Esophagus squamous epithelium (tissue), 5 donors: Measurements from ENCODE around the gene CNST. TPM values are rescaled to one million over a fixed set of nuclear protein-coding genes. Genes with fewer than 3 reads are reported as not detected.

Experiments used
- DNase-seq: peaks from one replicate; lab custom pipeline; 2025; lab: John Stamatoyannopoulos, UW
- H3K27ac ChIP-seq, 4 donors: fragments of 200-600 bp; sonication (generic); one replicate each; pipeline ENCODE4 v1.5.1; 2016 to 2019; ENCODE audit warnings: mild to moderate bottlenecking in 1 of 4
- H3K27me3 ChIP-seq, 4 donors: fragments of 200-600 bp; sonication (generic); 1 replicate in 3 of 4; 2 replicates in 1 of 4; pipeline versions ENCODE4 v1.5.1 to v1.6.0; 2017 to 2021; ENCODE audit warnings: antibody characterized with exemption in 1 of 4
- H3K36me3 ChIP-seq, 3 donors: fragments of 200-600 bp; sonication (generic); one replicate each; pipeline ENCODE4 v1.5.1; 2016 to 2019
- H3K4me1 ChIP-seq, 3 donors: fragments of 200-600 bp; sonication (generic); one replicate each; pipeline ENCODE4 v1.5.1; 2017 to 2019
- H3K4me3 ChIP-seq, 4 donors: fragments of 200-600 bp; sonication (generic); 1 replicate in 3 of 4; 2 replicates in 1 of 4; pipeline ENCODE4 v1.5.1; 2016 to 2019; ENCODE audit warnings: mild to moderate bottlenecking in 2 of 4, moderate library complexity in 1 of 4
- H3K9me3 ChIP-seq, 3 donors: fragments of 200-600 bp; sonication (generic); one replicate each; pipeline ENCODE4 v1.5.1; 2016 to 2019
- POLR2A ChIP-seq, 4 donors: fragments of 450-650 bp; IDR thresholded peaks; one replicate each; pipeline ENCODE4 v1.6.1; 2017; ENCODE audit warnings: antibody characterized with exemption in 4 of 4, mild to moderate bottlenecking in 4 of 4, moderate library complexity in 3 of 4
- WGBS, 2 donors: methylation state at CpG; one replicate each; pipeline ENCODE4 v1.1.5; 2018; 5-methylcytosine and 5-hydroxymethylcytosine counted together
- intact Hi-C: fragments of 100-400 bp; cut with DNase I; formaldehyde crosslinking; loops from one replicate; pipeline ENCODE4 v1.15.0; 2022
- total RNA-seq, 4 donors: library from RNA; depleted of rRNA; stranded (reverse); fragments of >200 nt; gene quantifications; one replicate each; pipeline ENCODE4 v1.1.0, GENCODE V29; 2016
- TF ChIP-seq, protein P1 (sequence below), 6 experiments: fragments of 450-650 bp in 4 of 6; fragments of 200-600 bp in 2 of 6; sonication (generic) in 2 of 6; IDR thresholded peaks; one replicate each; pipeline ENCODE4 v1.5.1; 2016 to 2019; ENCODE audit warnings: antibody characterized with exemption in 6 of 6, mild to moderate bottlenecking in 4 of 6, moderate library complexity in 4 of 6
- donor health status: DM: yes; HTN: yes; CAD: no.

The CNST gene
- total RNA-seq, 4 donors from 2014 or later: 7.5 to 31.5 (median 12.4) TPM

DNA sequence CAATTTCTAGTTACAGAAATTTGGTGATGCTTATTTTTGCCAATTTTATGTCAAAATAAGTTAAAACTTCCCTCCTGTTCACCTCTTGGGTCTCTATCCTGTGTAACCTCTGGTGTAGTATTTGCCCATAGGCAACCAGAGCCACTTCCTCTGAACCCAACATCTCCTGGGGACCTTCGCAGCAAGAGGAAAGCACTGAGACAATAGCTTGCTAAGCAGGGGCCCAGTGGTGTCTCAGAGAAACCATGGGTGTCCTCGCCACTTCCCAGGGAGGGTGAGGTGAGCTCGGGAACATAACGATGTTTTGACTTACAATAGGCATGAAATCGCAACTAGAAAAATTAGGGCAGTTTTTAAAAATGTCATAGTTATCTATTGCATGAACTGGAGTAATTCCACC, 101.5 kb downstream of the CNST start:
- Histone ChIP-seq H3K9me3 (no peaks in the 10 kb centered on the region), H3K4me3 (no peak overlapping the region), H3K36me3 (peaks cover 0 to 60% (median 6%) of the 10 kb centered on the region in 3 donors), H3K4me1 (no peaks in the 10 kb centered on the region), H3K27me3 (no peaks in the 10 kb centered on the region), H3K27ac (no peak overlapping the region)
- WGBS, 2 donors: 90 to 91% methylated on average over 5 of the region's 5 CpGs
- intact Hi-C loops: no loop called here
- TF ChIP-seq, protein P1, sequence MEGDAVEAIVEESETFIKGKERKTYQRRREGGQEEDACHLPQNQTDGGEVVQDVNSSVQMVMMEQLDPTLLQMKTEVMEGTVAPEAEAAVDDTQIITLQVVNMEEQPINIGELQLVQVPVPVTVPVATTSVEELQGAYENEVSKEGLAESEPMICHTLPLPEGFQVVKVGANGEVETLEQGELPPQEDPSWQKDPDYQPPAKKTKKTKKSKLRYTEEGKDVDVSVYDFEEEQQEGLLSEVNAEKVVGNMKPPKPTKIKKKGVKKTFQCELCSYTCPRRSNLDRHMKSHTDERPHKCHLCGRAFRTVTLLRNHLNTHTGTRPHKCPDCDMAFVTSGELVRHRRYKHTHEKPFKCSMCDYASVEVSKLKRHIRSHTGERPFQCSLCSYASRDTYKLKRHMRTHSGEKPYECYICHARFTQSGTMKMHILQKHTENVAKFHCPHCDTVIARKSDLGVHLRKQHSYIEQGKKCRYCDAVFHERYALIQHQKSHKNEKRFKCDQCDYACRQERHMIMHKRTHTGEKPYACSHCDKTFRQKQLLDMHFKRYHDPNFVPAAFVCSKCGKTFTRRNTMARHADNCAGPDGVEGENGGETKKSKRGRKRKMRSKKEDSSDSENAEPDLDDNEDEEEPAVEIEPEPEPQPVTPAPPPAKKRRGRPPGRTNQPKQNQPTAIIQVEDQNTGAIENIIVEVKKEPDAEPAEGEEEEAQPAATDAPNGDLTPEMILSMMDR (IDR thresholded peaks at IDR 0.05): no peak
- TF ChIP-seq POLR2A (IDR thresholded peaks at IDR 0.05): no peak
- no peak for DNase-seq

DNA sequence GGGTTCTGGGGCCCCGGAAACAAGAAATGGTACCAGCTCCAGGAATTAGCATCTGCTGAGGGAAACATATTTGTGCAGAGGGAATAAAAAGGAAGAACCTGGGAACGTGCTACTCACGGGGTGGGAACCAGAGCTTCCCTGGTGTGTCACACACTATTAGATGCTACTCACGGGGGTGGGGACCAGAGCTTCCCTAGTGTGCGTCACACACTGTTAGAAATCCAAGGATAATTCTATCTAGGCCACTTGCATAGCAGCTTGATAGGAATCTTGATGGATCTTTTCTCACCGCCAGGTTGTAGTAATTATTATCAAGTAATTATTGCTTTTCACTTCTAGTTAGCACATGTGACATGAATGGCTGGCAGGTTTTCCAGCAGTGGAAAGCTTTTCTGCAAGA, 103.4 kb downstream of the CNST start:
- H3K4me3 ChIP-seq: no peak overlapping the region
- H3K27me3 ChIP-seq: no peaks in the 10 kb centered on the region
- intact Hi-C loops: no loop called here
- H3K27ac ChIP-seq: no peak overlapping the region
- H3K36me3 ChIP-seq: peaks cover 0 to 52% (median 6%) of the 10 kb centered on the region in 3 donors
- H3K4me1 ChIP-seq: no peaks in the 10 kb centered on the region
- no peak for TF ChIP-seq POLR2A (IDR thresholded peaks at IDR 0.05)
- TF ChIP-seq, protein P1 (IDR thresholded peaks at IDR 0.05): no peak
- DNase-seq: no peak
- no peaks in the 10 kb centered on the region for H3K9me3 ChIP-seq
- 86 to 91% methylated on average over 6 of the region's 6 CpGs for WGBS, 2 donors

DNA sequence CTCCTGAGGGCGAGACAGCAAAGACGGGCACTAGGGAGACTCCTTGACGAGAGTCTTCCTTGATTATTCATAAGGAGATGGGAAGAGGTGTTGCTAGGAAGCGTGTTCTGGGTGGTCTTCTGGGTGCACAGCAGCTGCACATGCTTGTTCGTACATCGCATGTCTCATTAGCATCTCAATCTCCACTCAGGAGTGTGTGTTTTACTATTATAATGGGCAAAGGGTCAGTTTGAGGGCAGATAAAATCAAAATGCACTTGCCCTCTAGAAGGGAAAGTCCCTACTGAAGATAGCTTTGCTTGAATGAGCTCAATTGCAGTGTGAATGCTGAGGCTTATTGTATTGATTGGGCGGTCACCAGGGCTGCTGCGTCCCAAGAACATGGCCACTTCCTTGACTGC, 107.8 kb downstream of the CNST start:
- H3K27ac ChIP-seq: no peak overlapping the region
- WGBS, 2 donors: 88 to 91% methylated on average over 6 to 8 of the region's 8 CpGs
- no peaks in the 10 kb centered on the region for H3K27me3 ChIP-seq
- H3K4me3 ChIP-seq: no peak overlapping the region
- H3K36me3 ChIP-seq: peaks cover 0 to 17% (median 0%) of the 10 kb centered on the region in 3 donors
- no peaks in the 10 kb centered on the region for H3K4me1 ChIP-seq
- TF ChIP-seq, protein P1 (IDR thresholded peaks at IDR 0.05): no peak
- TF ChIP-seq POLR2A (IDR thresholded peaks at IDR 0.05): no peak
- no peak for DNase-seq
- intact Hi-C loops: no loop called here
- H3K9me3 ChIP-seq: no peaks in the 10 kb centered on the region

DNA sequence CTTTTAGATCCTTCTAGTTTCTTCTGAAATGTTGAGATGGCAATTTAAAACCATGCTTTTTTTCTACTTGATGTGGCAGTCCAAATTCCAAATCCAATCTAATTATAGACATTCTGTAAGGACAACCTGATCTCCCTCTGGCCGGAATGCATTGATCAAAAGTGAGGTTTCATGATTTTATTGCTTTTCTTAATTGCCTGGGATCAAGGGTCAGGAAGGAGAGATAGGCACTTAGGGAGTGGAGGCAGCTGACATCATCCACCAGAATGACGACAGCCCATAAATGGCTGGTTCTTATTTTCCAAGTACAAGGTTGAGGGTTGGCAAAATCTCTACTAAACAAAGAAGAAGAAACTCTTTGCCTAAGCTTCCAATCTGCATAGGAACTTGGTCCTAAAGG, 111.6 kb downstream of the CNST start:
- Histone ChIP-seq H3K36me3 (no peaks in the 10 kb centered on the region), H3K4me1 (peaks cover 0 to 13% (median 5%) of the 10 kb centered on the region in 3 donors), H3K27me3 (no peaks in the 10 kb centered on the region), H3K9me3 (no peaks in the 10 kb centered on the region), H3K4me3 (no peak overlapping the region), H3K27ac (no peak overlapping the region)
- intact Hi-C loops: no loop called here
- TF ChIP-seq POLR2A (IDR thresholded peaks at IDR 0.05): no peak
- TF ChIP-seq, protein P1 (IDR thresholded peaks at IDR 0.05): no peak
- 80 to 82% methylated on average over 2 of the region's 2 CpGs for WGBS, 2 donors
- no peak for DNase-seq

DNA sequence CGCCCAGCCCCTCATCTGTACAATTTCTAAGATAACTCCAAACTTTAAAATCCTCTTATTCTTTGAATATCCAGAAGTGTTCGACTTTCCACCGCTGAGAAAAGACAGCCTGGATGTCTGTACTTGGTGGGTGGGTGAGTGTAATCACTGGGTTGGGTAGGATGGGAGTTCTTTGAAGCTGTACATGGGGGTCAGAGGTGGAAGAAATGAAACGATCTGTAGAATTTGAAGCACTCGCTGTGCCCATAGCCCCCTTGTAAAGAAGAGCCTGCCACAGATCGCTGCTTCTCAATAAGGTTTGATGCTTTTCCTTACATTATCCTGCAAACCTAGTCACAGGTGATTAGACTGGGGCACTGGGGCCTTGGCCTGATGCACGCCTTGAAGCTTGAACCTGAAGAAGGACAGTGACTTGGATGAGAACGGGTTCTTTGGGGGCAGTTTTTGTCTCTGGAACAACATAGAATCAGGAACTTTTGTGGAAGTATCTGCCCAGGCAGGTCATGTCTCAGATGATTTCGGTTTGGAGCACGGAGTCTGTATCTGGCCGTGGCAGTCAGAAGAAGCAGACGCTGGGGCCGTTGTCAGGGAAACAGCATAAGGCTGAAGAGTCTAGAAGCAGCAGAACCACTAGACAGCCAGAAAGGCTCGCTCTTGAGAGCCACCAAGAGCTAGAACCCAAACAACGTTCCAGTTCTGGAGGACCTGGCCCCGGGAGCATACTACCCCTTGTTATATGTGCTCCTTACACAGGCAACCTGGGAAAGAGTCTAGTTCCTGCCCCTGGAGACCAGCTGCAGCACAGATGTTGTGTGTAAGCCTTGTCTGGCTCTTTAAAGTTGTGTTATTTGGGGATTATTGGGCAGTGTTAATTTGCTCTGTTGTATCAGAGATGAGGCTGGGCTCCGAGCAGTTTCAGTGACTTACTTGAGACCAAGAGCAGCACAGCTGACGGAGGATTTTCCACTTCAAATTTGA, 112.8 kb downstream of the CNST start:
- no peaks in the 10 kb centered on the region for H3K9me3 ChIP-seq
- H3K4me3 ChIP-seq: no peak overlapping the region
- DNase-seq: no peak
- H3K36me3 ChIP-seq: no peaks in the 10 kb centered on the region
- TF ChIP-seq, protein P1 (IDR thresholded peaks at IDR 0.05): no peak
- no peak for TF ChIP-seq POLR2A (IDR thresholded peaks at IDR 0.05)
- intact Hi-C loops: no loop called here
- WGBS, 2 donors: 71 to 77% methylated on average over 13 to 17 of the region's 18 CpGs
- H3K4me1 ChIP-seq: peaks cover 0 to 13% (median 5%) of the 10 kb centered on the region in 3 donors
- no peaks in the 10 kb centered on the region for H3K27me3 ChIP-seq
- H3K27ac ChIP-seq: peak overlapping the region in 1 of 4 donors; percentile 35
